IPS-NIHi7 (cell line): ENCODE data around the gene TAPBPL.

Experiments
- DNase-seq: peaks from one replicate; pipeline ENCODE4 v3.0.0; 2012; ENCODE audit warnings: mixed read lengths; ENCODE audit errors: extremely low spot score

Gene TAPBPL

DNA sequence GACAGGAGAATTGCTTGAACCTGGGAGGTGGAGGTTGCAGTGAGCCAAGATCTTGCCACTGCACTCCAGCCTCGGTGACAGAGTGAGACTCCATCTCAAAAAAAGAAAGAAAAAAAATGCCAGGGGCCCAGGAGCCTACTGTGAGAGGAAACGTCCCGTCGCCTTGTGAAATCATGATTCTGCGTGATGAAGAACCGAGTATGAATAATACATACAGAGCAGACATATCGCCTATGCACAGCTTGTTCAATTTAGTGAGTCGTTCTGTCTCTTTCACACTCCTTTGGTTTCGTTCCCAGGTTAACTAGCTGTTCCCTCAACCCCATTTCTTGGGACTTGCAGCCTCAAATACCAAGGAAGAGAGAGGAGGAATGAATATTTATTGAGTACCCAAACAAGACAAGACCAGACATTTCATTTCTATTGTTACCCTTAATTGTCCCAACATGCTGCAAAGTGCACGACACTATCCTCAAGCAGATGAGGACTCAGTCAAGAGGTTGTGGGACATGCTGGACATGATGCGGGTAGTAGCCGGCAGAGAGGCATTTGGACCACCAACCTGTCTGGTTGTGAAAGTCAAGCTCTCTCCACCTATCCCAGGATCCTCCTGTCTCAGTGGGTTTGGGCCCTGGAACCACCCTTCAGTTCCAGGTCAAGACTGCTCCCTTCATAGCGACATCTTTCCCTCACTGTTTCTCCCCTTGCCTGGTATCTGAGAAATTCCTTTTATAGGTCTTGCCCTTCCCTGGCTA is 15.7 kb upstream of the TAPBPL start:
- DNase-seq = no peak

GRCh38 chr12:6437586-6437985 is 14.3 kb upstream of the TAPBPL start:
- DNase-seq = no peak

DNA sequence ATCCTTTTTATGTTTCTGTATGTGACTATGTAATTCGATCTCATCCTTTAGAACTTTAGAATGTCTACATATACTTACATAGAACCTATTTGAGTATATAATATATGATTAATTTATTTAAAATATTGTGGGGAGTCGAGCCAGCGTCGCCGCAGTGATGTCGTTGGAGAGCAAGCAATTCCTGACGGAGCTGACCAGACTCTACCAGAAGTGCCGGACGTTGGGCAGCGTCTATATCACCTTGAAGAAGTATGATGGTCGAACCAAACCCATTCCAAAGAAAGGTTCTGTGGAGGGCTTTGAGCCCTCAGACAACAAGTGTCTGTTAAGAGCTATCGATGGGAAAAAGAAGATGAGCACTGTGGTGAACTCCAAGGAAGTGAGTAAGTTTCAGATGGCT is 13.5 kb upstream of the TAPBPL start:
- DNase-seq = no peak

- DNase-seq = no peak
These were observed 11.5 kb upstream of the TAPBPL start for GRCh38 chr12:6440391-6440790.

DNA sequence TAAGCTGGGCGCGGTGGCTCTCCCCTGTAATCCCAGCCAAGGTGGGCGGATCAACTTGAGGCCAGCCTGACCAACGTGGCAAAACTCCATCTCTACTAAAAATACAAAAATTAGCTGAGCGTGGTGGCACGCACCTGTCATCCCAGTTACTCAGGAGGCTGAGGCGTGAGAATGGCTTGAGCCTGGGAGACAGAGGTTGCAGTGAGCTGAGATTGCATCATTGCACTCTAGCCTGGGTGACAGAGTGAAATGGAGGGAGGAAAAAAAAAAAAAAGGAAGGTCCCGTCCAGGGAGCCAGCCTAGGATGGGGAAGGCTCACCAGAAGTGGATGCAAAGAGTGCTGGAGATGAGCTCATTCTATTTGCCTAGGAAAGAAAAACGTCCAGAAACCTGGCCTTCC is 9.0 kb upstream of the TAPBPL start:
- no peak for DNase-seq

DNA sequence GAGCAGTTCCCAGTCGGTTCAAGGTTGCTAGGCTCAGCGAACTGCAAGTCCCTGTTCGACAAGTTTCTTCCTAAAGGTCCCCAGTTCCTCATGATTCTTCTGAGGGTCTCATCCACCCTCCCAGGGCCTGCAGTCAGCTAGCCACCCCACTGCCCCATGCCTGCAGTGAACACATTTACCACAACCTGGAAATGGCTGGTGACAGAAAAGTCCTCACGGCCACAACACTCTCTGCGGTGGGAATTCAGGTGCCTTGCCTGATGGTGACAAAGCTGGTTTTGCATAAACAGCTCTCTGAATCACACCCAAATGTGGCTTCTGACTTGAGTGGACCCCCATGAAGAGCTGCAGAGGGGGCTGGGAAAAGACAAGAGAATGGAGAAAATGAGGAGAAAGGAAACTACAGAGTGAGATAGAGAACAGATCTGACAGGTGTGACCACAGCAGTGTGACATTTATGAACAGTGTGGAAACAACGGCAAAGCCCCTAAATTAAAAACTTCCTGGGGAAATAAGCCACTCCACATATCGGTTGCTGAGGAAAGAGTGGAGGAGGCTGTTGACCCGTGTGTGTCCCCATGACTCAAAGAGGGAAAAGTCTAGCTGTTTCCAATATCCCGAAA is 8.4 kb upstream of the TAPBPL start:
- DNase-seq = no peak

DNA sequence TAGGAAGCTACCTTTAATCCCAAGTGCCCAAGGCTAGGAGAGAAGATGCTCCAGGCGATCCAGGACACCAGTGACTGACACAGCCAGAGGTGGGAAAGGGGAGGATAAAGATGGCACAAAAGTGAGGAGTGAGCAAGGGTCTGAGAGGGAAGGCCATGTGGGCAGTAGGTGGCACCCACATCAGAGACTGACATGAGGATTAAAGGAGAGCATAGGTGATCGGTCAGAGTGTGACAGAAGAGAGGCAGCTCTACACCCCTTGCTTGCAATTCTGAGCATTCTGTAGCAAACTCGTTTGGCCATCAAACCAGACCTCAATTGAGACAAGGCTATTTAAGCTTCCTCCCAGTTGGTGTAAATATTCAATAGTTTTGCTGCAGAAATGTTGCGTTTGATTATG is 7.8 kb upstream of the TAPBPL start:
- DNase-seq = no peak

DNA sequence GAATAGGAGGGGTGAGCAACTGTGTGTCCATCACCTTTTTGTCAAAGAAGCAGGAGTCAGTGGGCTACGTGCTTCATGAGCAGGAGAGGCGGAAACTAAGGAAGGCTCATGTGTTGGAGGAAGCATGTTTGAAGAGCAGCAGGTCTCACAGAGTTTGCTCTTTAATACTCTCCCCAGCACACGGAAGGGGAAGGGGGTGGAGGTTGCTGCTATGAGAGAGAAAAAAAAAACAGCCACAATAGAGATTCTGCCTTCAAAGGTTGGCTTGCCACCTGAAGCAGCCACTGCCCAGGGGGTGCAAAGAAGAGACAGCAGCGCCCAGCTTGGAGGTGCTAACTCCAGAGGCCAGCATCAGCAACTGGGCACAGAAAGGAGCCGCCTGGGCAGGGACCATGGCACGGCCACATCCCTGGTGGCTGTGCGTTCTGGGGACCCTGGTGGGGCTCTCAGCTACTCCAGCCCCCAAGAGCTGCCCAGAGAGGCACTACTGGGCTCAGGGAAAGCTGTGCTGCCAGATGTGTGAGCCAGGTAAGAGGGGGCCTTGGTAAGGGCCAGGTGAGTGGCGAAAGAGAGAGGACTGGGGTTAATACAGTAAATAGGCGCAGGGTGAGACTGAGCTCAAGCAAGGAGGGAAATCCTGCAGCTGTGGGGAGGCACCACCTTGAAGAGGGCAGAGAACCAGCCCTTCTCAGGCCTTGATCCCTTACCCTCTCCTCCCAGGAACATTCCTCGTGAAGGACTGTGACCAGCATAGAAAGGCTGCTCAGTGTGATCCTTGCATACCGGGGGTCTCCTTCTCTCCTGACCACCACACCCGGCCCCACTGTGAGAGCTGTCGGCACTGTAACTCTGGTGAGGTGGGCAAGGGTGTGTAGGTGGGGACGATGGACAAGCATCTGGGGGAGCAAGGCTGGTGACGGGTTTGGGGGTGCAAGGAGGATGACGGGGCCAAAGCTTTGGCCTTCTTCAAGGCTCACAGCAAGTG is 6.8 kb upstream of the TAPBPL start, which contains the start of gene CD27:
Gene CD27, plus strand, starts transcription at position 252 of the 985 bp plus-strand sequence. Its CDS starts 141 bp downstream, at position 393.
- no peak for DNase-seq

- no peak for DNase-seq
These were observed 1.6 kb upstream of the TAPBPL start for GRCh38 chr12:6450091-6450868.

GRCh38 chr12:6450869-6451347 is 934 bp upstream of the TAPBPL start:
- no peak for DNase-seq

GRCh38 chr12:6452245-6452943 is 552 bp downstream of the TAPBPL start:
- no peak for DNase-seq

GRCh38 chr12:6452944-6453630 is 1.2 kb downstream of the TAPBPL start:
- DNase-seq = no peak

GRCh38 chr12:6457220-6457945 is 5.5 kb downstream of the TAPBPL start:
- DNase-seq = no peak

GRCh38 chr12:6458281-6459003 is 6.6 kb downstream of the TAPBPL start:
- DNase-seq = no peak

DNA sequence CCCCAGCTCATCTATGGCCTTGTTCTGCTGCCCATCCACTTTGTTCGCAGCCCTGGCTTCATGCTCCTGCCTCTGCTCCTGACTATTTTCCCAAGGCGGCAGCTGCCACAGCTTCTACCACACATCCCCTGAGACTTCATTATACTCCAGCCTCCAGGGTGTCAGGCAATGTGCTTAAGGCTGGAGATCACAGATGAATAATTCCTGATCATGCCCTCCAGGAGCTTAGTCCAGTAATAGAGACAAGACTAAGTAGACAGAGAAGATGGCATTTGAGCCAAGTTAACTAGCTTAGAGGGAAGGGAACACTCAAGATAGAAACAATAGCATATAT is 7.1 kb downstream of the TAPBPL start:
- no peak for DNase-seq

- DNase-seq = no peak
These were observed 9.0 kb downstream of the TAPBPL start for GRCh38 chr12:6460751-6461371.

DNA sequence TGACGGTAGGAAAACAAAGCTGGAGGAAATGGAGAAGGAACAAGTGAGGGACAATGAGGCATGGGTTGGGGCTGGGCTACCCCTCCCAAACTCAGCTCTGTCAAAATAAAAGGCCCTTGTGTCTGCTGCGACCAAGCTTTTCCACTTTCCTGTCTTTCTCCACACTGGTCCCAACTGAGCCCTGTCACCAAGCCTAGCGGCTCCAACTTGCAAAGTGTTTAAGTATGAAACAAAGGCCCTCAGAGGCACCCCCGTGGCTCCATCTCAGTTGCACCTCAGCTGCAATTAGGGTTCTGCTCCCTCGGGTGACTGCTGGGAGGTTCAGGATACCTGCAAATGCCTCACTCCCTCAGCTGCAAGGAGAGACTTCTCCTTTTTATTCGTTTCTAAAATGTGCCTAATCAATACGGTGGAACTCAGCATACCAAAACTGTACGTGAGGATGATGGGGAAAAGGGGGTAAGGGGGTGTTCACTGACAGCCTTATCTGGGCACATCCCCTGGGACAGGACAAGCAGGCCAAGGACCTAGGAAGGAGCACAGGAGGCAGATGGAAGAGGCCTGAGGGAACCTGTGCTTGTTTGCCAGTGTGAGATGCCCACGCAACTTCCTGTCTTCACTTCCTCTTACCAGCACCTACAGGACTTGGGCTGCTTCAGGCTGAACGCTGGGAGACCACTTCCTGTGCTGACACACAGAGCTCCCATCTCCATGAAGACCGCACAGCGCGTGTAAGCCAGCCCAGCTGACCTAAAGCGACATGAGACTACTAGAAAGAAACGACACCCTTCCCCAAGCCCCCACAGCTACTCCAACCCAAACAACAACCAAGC is 9.8 kb downstream of the TAPBPL start:
- DNase-seq = no peak
